GM19467 (cell line): ENCODE measurements around the gene PAQR6.

Experiments used
- ATAC-seq: cut with Tn5 transposase; IDR thresholded peaks from one replicate; pipeline ENCODE4 v1.9.1; 2021; ENCODE audit warnings: mild to moderate bottlenecking, moderate library complexity; ENCODE audit not compliant: unreplicated experiment

Gene PAQR6

GRCh38 chr1:156266051-156266450 is 18.2 kb upstream of the PAQR6 start:
- ATAC-seq, result no peak

GRCh38 chr1:156263288-156263655 is 15.4 kb upstream of the PAQR6 start:
- no peak for ATAC-seq

GRCh38 chr1:156262461-156263287 is 14.8 kb upstream of the PAQR6 start:
- no peak for ATAC-seq

GRCh38 chr1:156260896-156261295 is 13.0 kb upstream of the PAQR6 start:
- no peak for ATAC-seq

- no peak for ATAC-seq
Observed at GRCh38 chr1:156259805-156260204, 11.9 kb upstream of the PAQR6 start.

GRCh38 chr1:156258859-156259258 is 11.0 kb upstream of the PAQR6 start:
- no peak for ATAC-seq

GRCh38 chr1:156257711-156258110 is 9.9 kb upstream of the PAQR6 start:
- ATAC-seq, result no peak

- no peak for ATAC-seq
Observed at GRCh38 chr1:156253634-156254033, 5.8 kb upstream of the PAQR6 start.

GRCh38 chr1:156251527-156251926 is 3.7 kb upstream of the PAQR6 start:
- ATAC-seq, result no peak

GRCh38 chr1:156249593-156249992 is 1.7 kb upstream of the PAQR6 start:
- ATAC-seq, result no peak

GRCh38 chr1:156248323-156248683 is 447 bp upstream of the PAQR6 start:
- ATAC-seq, result no peak

GRCh38 chr1:156246781-156247459 is 936 bp downstream of the PAQR6 start:
- no peak for ATAC-seq

- ATAC-seq, result no peak
Observed at GRCh38 chr1:156246241-156246780, 1.5 kb downstream of the PAQR6 start.

GRCh38 chr1:156245451-156246232 is 2.2 kb downstream of the PAQR6 start:
- ATAC-seq, result no peak

GRCh38 chr1:156244712-156245111 is 3.1 kb downstream of the PAQR6 start:
- no peak for ATAC-seq

- no peak for ATAC-seq
Observed at GRCh38 chr1:156244126-156244525, 3.7 kb downstream of the PAQR6 start.

- no peak for ATAC-seq
Observed at GRCh38 chr1:156242738-156243137, 5.1 kb downstream of the PAQR6 start.

GRCh38 chr1:156241926-156242325 is 5.9 kb downstream of the PAQR6 start, which contains the start of gene BGLAP:
BGLAP (plus strand) TSS chr1:156242184; CDS start chr1:156242232, 48 bp downstream.
- ATAC-seq, result no peak

- ATAC-seq, result no peak
Observed at GRCh38 chr1:156241311-156241811, 6.5 kb downstream of the PAQR6 start.

GRCh38 chr1:156238248-156238647 is 9.6 kb downstream of the PAQR6 start:
- no peak for ATAC-seq

GRCh38 chr1:156236164-156236563 is 11.7 kb downstream of the PAQR6 start:
- no peak for ATAC-seq
